Gastroesophageal sphincter (tissue), 3 donors: Measurements from ENCODE around the gene GDF15.
A peak's percentile ranks its signal among the peaks of the same experiment; 100 is the strongest.

Experiments
- CTCF ChIP-seq, 4 experiments: fragments of 200-600 bp in 2 of 4; fragments of 450-650 bp in 2 of 4; sonication (generic) in 1 of 4; IDR thresholded peaks; one replicate each; pipeline ENCODE4 v1.5.1; 2017 to 2019; ENCODE audit warnings: antibody characterized with exemption in 4 of 4, mild to moderate bottlenecking in 2 of 4, moderate library complexity in 2 of 4
- POLR2A ChIP-seq, 2 donors: fragments of 450-650 bp; IDR thresholded peaks; one replicate each; pipeline ENCODE4 v1.6.1; 2017; ENCODE audit warnings: antibody characterized with exemption in 2 of 2, mild to moderate bottlenecking in 2 of 2, moderate library complexity in 1 of 2

GRCh38 chr19:18340190-18340989 lies 45.6 kb upstream of the GDF15 start, which contains the start of gene PGPEP1:
- peak; percentile 26 to 55 for TF ChIP-seq POLR2A (IDR thresholded peaks at IDR 0.05)
- peak in 1 of 4 experiments; percentile 22 for TF ChIP-seq CTCF (IDR thresholded peaks at IDR 0.05)
